ENCODE measurements around the gene TYSND1.
A peak's percentile ranks its signal among the peaks of the same experiment; 100 is the strongest.
"Not testable (repeated sequence)": the region's sequence is repeated elsewhere in the genome, so short reads cannot be mapped to it uniquely, and the experiment has no call there.

TYSND1 gene

GRCh38 chr10:70162892-70163201 is 16.3 kb upstream of the TYSND1 start:
- peak overlapping the region; percentile 45 for H3K4me3 ChIP-seq (ENCODE audit: low read length, poor library complexity, severe bottlenecking)
- no peaks in the 10 kb centered on the region for H3K9me3 ChIP-seq (ENCODE audit: insufficient read depth, low read depth, low read length)
- H3K9me2 ChIP-seq (replicated peaks; ENCODE audit: low read depth, low read length): no peaks in the 10 kb centered on the region
- peaks cover 78% of the 10 kb centered on the region for H4K20me1 ChIP-seq (ENCODE audit: insufficient read depth, low read length, poor library complexity, severe bottlenecking)
- no peaks in the 10 kb centered on the region for H3F3A ChIP-seq (ENCODE audit: low read depth)
- H2AFZ ChIP-seq (ENCODE audit: low read length): no peak overlapping the region
- peaks cover 91% of the 10 kb centered on the region for H3K79me2 ChIP-seq (ENCODE audit: insufficient read depth, low read length)
- H3K4me2 ChIP-seq (ENCODE audit: low read depth, low read length, poor library complexity, severe bottlenecking): peak overlapping the region; percentile 74
- H3K4me1 ChIP-seq (ENCODE audit: insufficient read depth, low read length, poor library complexity, severe bottlenecking): peaks cover 55% of the 10 kb centered on the region
- no peak overlapping the region for H3K9ac ChIP-seq (ENCODE audit: low read depth, low read length, poor library complexity, severe bottlenecking)
- H3K36me3 ChIP-seq (ENCODE audit: insufficient read depth, low read length): peaks cover 37% of the 10 kb centered on the region; the same call in 1 of the 2 replicates
- H3K27me3 ChIP-seq (ENCODE audit: insufficient read depth, low read length, poor library complexity, severe bottlenecking): no peaks in the 10 kb centered on the region
- TF ChIP-seq CTCF (conservative IDR thresholded peaks at IDR 0.05; ENCODE audit: low read length) (no peak), EZH2phosphoT487 (IDR thresholded peaks at IDR 0.05; ENCODE audit: borderline replicate concordance) (no peak)

GRCh38 chr10:70162151-70162891 is 15.8 kb upstream of the TYSND1 start:
- Histone ChIP-seq H3K4me2 (ENCODE audit: low read depth, low read length, poor library complexity, severe bottlenecking) (peak overlapping the region; percentile 74), H3K36me3 (ENCODE audit: insufficient read depth, low read length) (peaks cover 43% of the 10 kb centered on the region; the same call in 1 of the 2 replicates), H3F3A (ENCODE audit: low read depth) (no peaks in the 10 kb centered on the region), H3K4me1 (ENCODE audit: insufficient read depth, low read length, poor library complexity, severe bottlenecking) (peaks cover 49% of the 10 kb centered on the region), H3K9me2 (replicated peaks; ENCODE audit: low read depth, low read length) (no peaks in the 10 kb centered on the region), H3K9me3 (ENCODE audit: insufficient read depth, low read depth, low read length) (no peaks in the 10 kb centered on the region), H2AFZ (ENCODE audit: low read length) (no peak overlapping the region), H3K27me3 (ENCODE audit: insufficient read depth, low read length, poor library complexity, severe bottlenecking) (no peaks in the 10 kb centered on the region), H4K20me1 (ENCODE audit: insufficient read depth, low read length, poor library complexity, severe bottlenecking) (peaks cover 75% of the 10 kb centered on the region), H3K9ac (ENCODE audit: low read depth, low read length, poor library complexity, severe bottlenecking) (no peak overlapping the region), H3K79me2 (ENCODE audit: insufficient read depth, low read length) (peaks cover 91% of the 10 kb centered on the region), H3K4me3 (ENCODE audit: low read length, poor library complexity, severe bottlenecking) (peak overlapping the region; percentile 45)
- TF ChIP-seq CTCF (conservative IDR thresholded peaks at IDR 0.05; ENCODE audit: low read length) (no peak), EZH2phosphoT487 (IDR thresholded peaks at IDR 0.05; ENCODE audit: borderline replicate concordance) (no peak)

GRCh38 chr10:70160798-70161197 is 14.3 kb upstream of the TYSND1 start:
- no peaks in the 10 kb centered on the region for H3K9me2 ChIP-seq (replicated peaks; ENCODE audit: low read depth, low read length)
- H3K36me3 ChIP-seq (ENCODE audit: insufficient read depth, low read length): peaks cover 58% of the 10 kb centered on the region
- no peaks in the 10 kb centered on the region for H3K9me3 ChIP-seq (ENCODE audit: insufficient read depth, low read depth, low read length)
- H3K9ac ChIP-seq (ENCODE audit: low read depth, low read length, poor library complexity, severe bottlenecking): no peak overlapping the region
- no peak overlapping the region for H3K4me3 ChIP-seq (ENCODE audit: low read length, poor library complexity, severe bottlenecking)
- TF ChIP-seq CTCF (conservative IDR thresholded peaks at IDR 0.05; ENCODE audit: low read length) (no peak), EZH2phosphoT487 (IDR thresholded peaks at IDR 0.05; ENCODE audit: borderline replicate concordance) (no peak)
- peak overlapping the region; percentile 38 for H3K4me2 ChIP-seq (ENCODE audit: low read depth, low read length, poor library complexity, severe bottlenecking)
- H3F3A ChIP-seq (ENCODE audit: low read depth): no peaks in the 10 kb centered on the region
- no peaks in the 10 kb centered on the region for H3K27me3 ChIP-seq (ENCODE audit: insufficient read depth, low read length, poor library complexity, severe bottlenecking)
- H2AFZ ChIP-seq (ENCODE audit: low read length): no peak overlapping the region
- H3K79me2 ChIP-seq (ENCODE audit: insufficient read depth, low read length): peaks cover 81% of the 10 kb centered on the region
- H4K20me1 ChIP-seq (ENCODE audit: insufficient read depth, low read length, poor library complexity, severe bottlenecking): peaks cover 59% of the 10 kb centered on the region
- H3K4me1 ChIP-seq (ENCODE audit: insufficient read depth, low read length, poor library complexity, severe bottlenecking): peaks cover 37% of the 10 kb centered on the region

GRCh38 chr10:70159366-70159765 is 12.9 kb upstream of the TYSND1 start:
- H3K9me3 ChIP-seq (ENCODE audit: insufficient read depth, low read depth, low read length); H3K9ac ChIP-seq (ENCODE audit: low read depth, low read length, poor library complexity, severe bottlenecking); H3K4me3 ChIP-seq (ENCODE audit: low read length, poor library complexity, severe bottlenecking); H3K27me3 ChIP-seq (ENCODE audit: insufficient read depth, low read length, poor library complexity, severe bottlenecking); H3K9me2 ChIP-seq (replicated peaks; ENCODE audit: low read depth, low read length); H2AFZ ChIP-seq (ENCODE audit: low read length); H3F3A ChIP-seq (ENCODE audit: low read depth); H3K4me2 ChIP-seq (ENCODE audit: low read depth, low read length, poor library complexity, severe bottlenecking): not testable (repeated sequence)
- Histone ChIP-seq H3K36me3 (ENCODE audit: insufficient read depth, low read length) (peaks cover 72% of the 10 kb centered on the region), H4K20me1 (ENCODE audit: insufficient read depth, low read length, poor library complexity, severe bottlenecking) (peaks cover 47% of the 10 kb centered on the region), H3K4me1 (ENCODE audit: insufficient read depth, low read length, poor library complexity, severe bottlenecking) (peaks cover 30% of the 10 kb centered on the region), H3K79me2 (ENCODE audit: insufficient read depth, low read length) (peaks cover 73% of the 10 kb centered on the region)

Measured in Loucy (cell line).